ENCODE measurements around the gene GID8. TPM values are rescaled to one million over a fixed set of nuclear protein-coding genes. Genes with fewer than 3 reads are reported as not detected.

The GID8 gene
- total RNA-seq, 2 donors from 2014 or later = 16.8 to 18.7 TPM

- no peak overlapping the region for H3K4me3 ChIP-seq
- H3K4me1 ChIP-seq = peaks cover 0 to 12% of the 10 kb centered on the region in 2 donors
- no peak overlapping the region for H3K27ac ChIP-seq
- no peaks in the 10 kb centered on the region for H3K27me3 ChIP-seq
- no peak for DNase-seq (ENCODE audit: low spot score)
- peaks cover 89% of the 10 kb centered on the region for H3K36me3 ChIP-seq
- no peaks in the 10 kb centered on the region for H3K9me3 ChIP-seq
- TF ChIP-seq CTCF (IDR thresholded peaks at IDR 0.05) = no peak
Observed at GRCh38 chr20:62905536-62906117, 32.3 kb upstream of the GID8 start.

- Histone ChIP-seq H3K4me3 (no peak overlapping the region), H3K27me3 (no peaks in the 10 kb centered on the region), H3K27ac (no peak overlapping the region), H3K36me3 (peaks cover 95% of the 10 kb centered on the region), H3K9me3 (no peaks in the 10 kb centered on the region), H3K4me1 (peaks cover 0 to 10% of the 10 kb centered on the region in 2 donors)
- DNase-seq (ENCODE audit: low spot score) = no peak
- TF ChIP-seq CTCF (IDR thresholded peaks at IDR 0.05) = no peak
Observed at GRCh38 chr20:62906209-62906608, 31.7 kb upstream of the GID8 start.

GRCh38 chr20:62906647-62907375 is 31.1 kb upstream of the GID8 start:
- Histone ChIP-seq H3K4me1 (peaks cover 0 to 10% of the 10 kb centered on the region in 2 donors), H3K27ac (no peak overlapping the region), H3K9me3 (no peaks in the 10 kb centered on the region), H3K27me3 (no peaks in the 10 kb centered on the region), H3K36me3 (peaks cover 100% of the 10 kb centered on the region), H3K4me3 (no peak overlapping the region)
- no peak for DNase-seq (ENCODE audit: low spot score)
- TF ChIP-seq CTCF (IDR thresholded peaks at IDR 0.05) = no peak

GRCh38 chr20:62907384-62908317 is 30.3 kb upstream of the GID8 start:
- peaks cover 0 to 12% of the 10 kb centered on the region in 2 donors for H3K4me1 ChIP-seq
- H3K4me3 ChIP-seq = no peak overlapping the region
- no peak for DNase-seq (ENCODE audit: low spot score)
- no peaks in the 10 kb centered on the region for H3K27me3 ChIP-seq
- no peaks in the 10 kb centered on the region for H3K9me3 ChIP-seq
- peak; percentile 22 to 38 for TF ChIP-seq CTCF (IDR thresholded peaks at IDR 0.05)
- H3K36me3 ChIP-seq = peaks cover 100% of the 10 kb centered on the region
- H3K27ac ChIP-seq = no peak overlapping the region

GRCh38 chr20:62908971-62909791 is 28.8 kb upstream of the GID8 start:
- DNase-seq (ENCODE audit: low spot score) = no peak
- peaks cover 94% of the 10 kb centered on the region for H3K36me3 ChIP-seq
- H3K27ac ChIP-seq = no peak overlapping the region
- TF ChIP-seq CTCF (IDR thresholded peaks at IDR 0.05) = no peak
- H3K27me3 ChIP-seq = no peaks in the 10 kb centered on the region
- no peak overlapping the region for H3K4me3 ChIP-seq
- H3K9me3 ChIP-seq = no peaks in the 10 kb centered on the region
- peaks cover 0 to 27% of the 10 kb centered on the region in 2 donors for H3K4me1 ChIP-seq
